Epithelial cell of proximal tubule (primary cell): ENCODE data around the gene NKAIN4. TPM values are rescaled to one million over a fixed set of nuclear protein-coding genes. Genes with fewer than 3 reads are reported as not detected.

Experiments
- DNase-seq: peaks from one replicate; pipeline ENCODE4 v3.0.0-alpha.2; 2011; ENCODE audit warnings: low read depth
- H3K4me3 ChIP-seq: 2 replicates; pipeline ENCODE4 v1.5.1; 2011; ENCODE audit warnings: low read depth, mild to moderate bottlenecking, low read length
- CTCF ChIP-seq: conservative IDR thresholded peaks from 2 replicates; pipeline ENCODE4 v1.5.1; 2012; ENCODE audit warnings: low read depth, mild to moderate bottlenecking, low read length
- total RNA-seq: library from RNA; depleted of rRNA; stranded (reverse); fragments of >200 nt; gene quantifications from 2 replicates; pipeline ENCODE4 v1.2.3, GENCODE V29; 2015

NKAIN4 gene
- total RNA-seq, 1 donor from 2014 or later = 4.0 TPM

GRCh38 chr20:63261795-63262528, 7.7 kb upstream of the NKAIN4 start:
- no peak overlapping the region for H3K4me3 ChIP-seq
- no peak for TF ChIP-seq CTCF
- no peak for DNase-seq

GRCh38 chr20:63261060-63261794, 7.0 kb upstream of the NKAIN4 start:
- DNase-seq = no peak
- no peak overlapping the region for H3K4me3 ChIP-seq
- TF ChIP-seq CTCF = no peak

- no peak overlapping the region for H3K4me3 ChIP-seq
- TF ChIP-seq CTCF = no peak
- DNase-seq = no peak
These were observed 6.3 kb upstream of the NKAIN4 start for GRCh38 chr20:63260521-63260920.

GRCh38 chr20:63259734-63260460, 5.6 kb upstream of the NKAIN4 start:
- TF ChIP-seq CTCF = no peak
- no peak for DNase-seq
- H3K4me3 ChIP-seq = no peak overlapping the region

- H3K4me3 ChIP-seq = no peak overlapping the region
- no peak for DNase-seq
- TF ChIP-seq CTCF = no peak
These were observed 4.5 kb upstream of the NKAIN4 start for GRCh38 chr20:63258781-63259180.

GRCh38 chr20:63257629-63258028, 3.4 kb upstream of the NKAIN4 start:
- no peak for TF ChIP-seq CTCF
- DNase-seq = no peak
- H3K4me3 ChIP-seq = no peak overlapping the region
